Astrocyte of the cerebellum (primary cell): Measurements from ENCODE around the gene ITGA11.

Source experiments
- DNase-seq: peaks from one replicate; pipeline ENCODE4 v3.0.0-alpha.2; 2011; ENCODE audit warnings: low read depth
- H3K4me3 ChIP-seq: 2 replicates; pipeline ENCODE4 v1.5.1; 2011; ENCODE audit warnings: mild to moderate bottlenecking, low read depth, low read length, moderate library complexity
- in situ Hi-C: cut with HindIII; loops from 2 replicates; pipeline ENCODE4 v1.10.0; 2017; ENCODE audit warnings: low sequenced_read_pairs
- TF ChIP-seq, protein P1 (sequence below): IDR thresholded peaks from 2 replicates; pipeline ENCODE4 v1.5.1; 2012; ENCODE audit warnings: low read length, low read depth, moderate library complexity, mild to moderate bottlenecking; ENCODE audit errors: missing control alignments

The ITGA11 gene

DNA sequence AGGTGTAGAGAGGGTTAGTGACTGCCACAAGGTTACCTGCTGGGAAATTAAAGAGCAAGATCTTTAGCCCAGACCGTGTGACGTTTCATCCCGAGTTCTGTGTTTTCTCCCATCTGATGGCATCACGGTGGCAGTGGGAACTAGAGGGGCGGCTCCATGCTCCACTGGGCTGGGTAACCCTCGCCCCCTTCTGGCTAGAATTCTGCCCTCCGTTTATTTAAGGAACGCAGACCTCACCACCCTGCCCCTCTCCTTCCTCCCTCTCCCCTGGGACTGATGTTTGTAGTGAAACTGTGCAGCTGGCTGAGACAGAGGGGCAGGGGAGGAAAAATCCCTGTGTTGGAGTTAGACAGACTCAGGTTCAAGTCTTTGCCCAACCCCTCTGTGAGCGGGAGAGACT lies 65.6 kb downstream of the ITGA11 start:
- in situ Hi-C loops, result no loop called here
- no peak for DNase-seq
- H3K4me3 ChIP-seq, result no peak overlapping the region
- TF ChIP-seq, protein P1, sequence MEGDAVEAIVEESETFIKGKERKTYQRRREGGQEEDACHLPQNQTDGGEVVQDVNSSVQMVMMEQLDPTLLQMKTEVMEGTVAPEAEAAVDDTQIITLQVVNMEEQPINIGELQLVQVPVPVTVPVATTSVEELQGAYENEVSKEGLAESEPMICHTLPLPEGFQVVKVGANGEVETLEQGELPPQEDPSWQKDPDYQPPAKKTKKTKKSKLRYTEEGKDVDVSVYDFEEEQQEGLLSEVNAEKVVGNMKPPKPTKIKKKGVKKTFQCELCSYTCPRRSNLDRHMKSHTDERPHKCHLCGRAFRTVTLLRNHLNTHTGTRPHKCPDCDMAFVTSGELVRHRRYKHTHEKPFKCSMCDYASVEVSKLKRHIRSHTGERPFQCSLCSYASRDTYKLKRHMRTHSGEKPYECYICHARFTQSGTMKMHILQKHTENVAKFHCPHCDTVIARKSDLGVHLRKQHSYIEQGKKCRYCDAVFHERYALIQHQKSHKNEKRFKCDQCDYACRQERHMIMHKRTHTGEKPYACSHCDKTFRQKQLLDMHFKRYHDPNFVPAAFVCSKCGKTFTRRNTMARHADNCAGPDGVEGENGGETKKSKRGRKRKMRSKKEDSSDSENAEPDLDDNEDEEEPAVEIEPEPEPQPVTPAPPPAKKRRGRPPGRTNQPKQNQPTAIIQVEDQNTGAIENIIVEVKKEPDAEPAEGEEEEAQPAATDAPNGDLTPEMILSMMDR, result no peak

DNA sequence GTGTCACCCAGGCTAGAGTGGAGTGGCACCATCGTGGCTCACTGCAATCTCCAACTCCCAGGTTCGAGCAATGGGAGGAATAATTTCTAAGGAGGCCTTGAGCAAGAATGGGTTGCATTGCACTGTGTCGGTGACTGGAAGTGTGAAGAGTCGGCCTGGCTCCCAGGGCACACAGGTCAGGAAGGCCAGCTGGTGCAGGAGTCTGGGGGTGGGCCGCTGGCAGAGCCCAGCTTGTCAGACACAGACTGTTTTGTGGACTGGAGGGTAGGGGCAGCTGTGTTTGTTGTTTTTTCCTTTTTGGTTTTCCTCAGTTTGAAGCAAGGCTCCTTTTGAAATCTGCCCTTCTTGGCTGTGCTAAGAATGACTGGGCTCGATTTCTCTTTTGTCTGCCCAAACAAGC lies 66.2 kb downstream of the ITGA11 start:
- in situ Hi-C loops, result no loop called here

DNA sequence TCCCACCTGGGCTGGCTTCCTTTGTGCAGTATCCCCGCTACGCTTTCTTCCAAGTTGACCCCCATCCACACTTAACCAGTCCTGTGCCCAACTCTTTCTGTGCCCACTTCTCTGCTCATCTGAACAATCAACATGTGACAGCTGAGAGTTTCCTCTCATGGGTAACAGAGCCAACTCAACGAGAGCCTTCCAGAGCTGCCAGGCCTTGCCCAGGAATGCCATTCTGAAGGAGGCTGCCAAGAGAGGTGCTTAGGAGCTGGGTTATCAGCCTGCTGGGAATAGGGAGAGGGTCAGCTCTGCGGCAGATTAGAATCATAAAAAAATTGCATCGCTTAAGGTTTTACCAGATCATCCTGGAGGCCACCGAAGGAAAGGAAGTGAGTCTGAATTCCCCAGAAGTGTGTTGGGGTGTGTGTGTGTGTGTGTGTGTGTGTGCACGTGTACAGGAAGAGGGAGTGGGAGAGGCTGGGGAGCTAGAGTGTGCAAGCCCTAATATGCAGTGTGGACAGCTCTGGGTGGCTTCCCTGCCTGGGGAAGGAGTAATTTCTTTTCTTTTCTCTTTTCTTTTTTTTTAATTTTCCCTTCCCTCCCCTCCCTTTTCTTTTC lies 66.7 kb downstream of the ITGA11 start:
- DNase-seq, result no peak
- no peak overlapping the region for H3K4me3 ChIP-seq
- TF ChIP-seq, protein P1, result no peak
- in situ Hi-C loops, result no loop called here

More for the DNA sequence above, 66.2 kb downstream of the ITGA11 start:
- TF ChIP-seq, protein P1, result no peak
- no peak for DNase-seq
- no peak overlapping the region for H3K4me3 ChIP-seq

DNA sequence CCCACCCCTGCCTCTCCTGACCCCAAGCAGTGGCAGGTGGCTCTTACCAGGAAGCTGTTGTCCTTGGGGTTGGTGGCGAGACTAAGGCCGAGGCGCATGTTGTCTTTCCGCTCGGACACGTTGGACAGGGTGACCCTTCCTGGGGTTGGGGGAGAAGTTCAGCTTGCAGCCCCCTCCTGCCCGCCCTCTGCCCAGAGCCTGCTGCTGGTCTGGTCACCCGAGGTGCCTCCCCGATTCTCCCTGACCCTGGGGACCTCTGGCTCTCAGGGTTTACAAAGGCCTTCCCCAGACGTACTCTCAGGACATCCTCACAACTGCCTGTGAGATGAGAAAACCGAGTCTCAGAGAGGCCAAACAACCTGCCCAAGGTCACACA lies 67.3 kb downstream of the ITGA11 start:
- TF ChIP-seq, protein P1, result no peak
- no peak overlapping the region for H3K4me3 ChIP-seq
- in situ Hi-C loops, result no loop called here
- no peak for DNase-seq

DNA sequence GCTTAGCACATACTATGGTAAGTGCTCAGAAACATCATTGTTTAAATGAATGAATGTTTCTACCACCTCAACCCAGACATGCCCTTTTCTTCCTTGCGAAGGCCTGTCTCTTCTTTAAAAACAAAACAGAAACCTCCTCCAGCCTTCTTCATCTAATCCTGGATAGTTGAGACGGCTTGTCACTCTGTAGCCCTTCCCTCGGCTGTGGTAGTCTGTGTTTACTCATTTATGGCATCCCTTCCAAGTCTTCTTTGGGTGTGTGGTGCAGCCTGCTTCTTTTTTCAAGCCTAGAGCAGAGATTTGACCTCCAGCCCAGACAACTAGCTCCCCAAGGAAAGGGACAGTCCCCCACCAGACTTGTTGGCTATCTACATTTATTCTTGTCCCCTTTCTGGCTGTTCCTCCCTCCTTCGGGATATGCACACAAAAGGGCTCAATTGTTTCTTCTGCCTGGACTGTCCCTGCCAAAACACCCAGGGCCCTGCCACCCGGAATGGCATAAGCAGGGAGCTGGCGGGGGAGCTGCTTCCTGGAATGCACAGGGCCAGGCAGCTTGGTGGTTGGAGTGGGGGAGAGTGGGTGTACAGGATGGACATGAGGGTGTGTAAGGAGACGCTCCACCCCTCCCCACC lies 67.8 kb downstream of the ITGA11 start:
- H3K4me3 ChIP-seq, result no peak overlapping the region
- no peak for DNase-seq
- TF ChIP-seq, protein P1, result no peak
- in situ Hi-C loops, result no loop called here

DNA sequence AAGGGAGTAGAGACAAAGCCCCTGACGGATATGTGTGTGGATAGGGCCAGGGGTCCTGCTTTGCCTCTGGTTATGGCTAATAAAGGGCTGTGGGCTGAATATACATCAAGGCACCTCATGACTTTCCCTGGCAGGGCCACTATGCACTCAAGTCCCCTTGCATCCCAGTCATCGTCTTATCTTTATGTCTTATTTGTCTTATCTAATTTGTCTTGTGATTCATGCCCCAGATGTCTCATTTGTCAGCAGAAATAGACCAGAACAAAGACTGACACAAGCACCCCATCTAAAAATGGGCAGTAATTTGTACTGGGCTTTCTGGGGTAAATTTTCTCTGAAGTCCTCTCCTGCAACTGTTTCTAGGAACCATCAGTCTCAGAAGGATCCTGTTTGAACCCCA lies 68.6 kb downstream of the ITGA11 start:
- TF ChIP-seq, protein P1, result no peak
- DNase-seq, result no peak
- H3K4me3 ChIP-seq, result no peak overlapping the region
- in situ Hi-C loops, result no loop called here
